ENCODE results near the gene FAM111A. TPM values are rescaled to one million over a fixed set of nuclear protein-coding genes. Genes with fewer than 3 reads are reported as not detected.
A peak's percentile ranks its signal among the peaks of the same experiment; 100 is the strongest.

FAM111A gene
- total RNA-seq, 2 donors from 2014 or later: 7.8 to 14.6 TPM

DNA sequence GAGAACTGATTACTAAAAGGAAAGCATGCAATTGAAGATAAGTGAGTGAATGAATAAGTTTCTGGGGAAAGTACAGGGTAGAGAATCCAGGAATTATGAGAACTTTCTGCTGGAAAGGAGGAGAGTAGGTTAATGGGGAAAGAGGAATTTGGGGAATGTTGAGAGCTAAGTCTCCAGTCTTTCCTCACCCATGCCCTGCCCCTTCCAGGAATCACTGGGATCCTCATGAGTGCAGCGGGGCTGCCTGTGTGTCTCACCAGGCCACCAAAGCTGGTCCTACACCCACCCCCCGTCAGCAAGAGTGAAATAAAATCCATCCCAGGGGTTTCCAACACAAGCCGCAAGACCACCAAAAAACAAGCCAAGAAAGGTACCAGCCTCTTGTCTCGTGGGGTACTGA, 46.3 kb downstream of the FAM111A start:
- intact Hi-C loops (cut with DNase I): no loop called here
- ATAC-seq (no peak), DNase-seq (no peak)

DNA sequence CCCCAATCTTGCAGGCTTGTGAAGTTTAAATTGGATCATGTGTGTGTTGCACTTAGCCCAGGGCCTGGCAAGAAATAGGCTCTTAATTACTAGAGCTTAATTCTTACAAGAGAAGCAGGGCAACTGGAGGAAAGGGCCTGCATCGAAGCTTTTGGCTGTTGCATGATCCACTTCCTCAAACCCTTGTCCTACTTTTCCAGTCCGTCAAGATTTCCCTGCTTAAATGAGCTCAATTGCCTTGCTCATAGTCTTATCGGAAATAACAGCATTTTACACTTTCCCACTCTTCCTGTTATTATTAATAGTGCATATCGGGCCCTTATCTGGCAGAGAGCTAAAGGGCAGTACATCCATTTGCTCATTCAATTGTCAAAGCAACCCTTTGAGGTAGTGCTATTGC, 47.3 kb downstream of the FAM111A start:
- DNase-seq: no peak
- intact Hi-C loops (cut with DNase I): loop anchor here in 1 of 2 donors (10.0 kb wide), 1 partner anchor 245 kb away; the partner anchor contains the start of gene OR5A1
- peak in 1 of 2 donors; percentile 32 for ATAC-seq

DNA sequence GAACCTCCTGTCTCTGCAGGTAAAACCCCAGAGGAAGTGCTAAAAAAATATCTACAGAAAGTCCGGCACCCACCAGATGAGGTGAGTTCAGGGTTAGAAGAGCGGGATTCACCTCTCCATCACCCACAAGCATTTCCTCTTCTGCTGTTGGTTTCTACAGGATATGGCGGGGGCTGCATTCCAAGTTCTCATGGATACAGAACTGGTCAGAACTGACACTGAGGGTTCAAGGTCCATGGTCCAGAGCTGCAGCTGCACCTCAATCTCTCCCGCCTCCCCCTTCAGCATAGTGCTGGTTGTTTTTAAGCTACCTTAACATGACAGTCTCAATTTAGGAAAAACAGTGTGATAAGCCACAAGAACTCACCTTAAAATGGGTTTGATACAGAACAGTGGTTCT, 48.4 kb downstream of the FAM111A start:
- DNase-seq (no peak), ATAC-seq (no peak)
- intact Hi-C loops (cut with DNase I): loop anchor here in 1 of 2 donors (10.0 kb wide), 1 partner anchor 244 kb away; the partner anchor contains the start of gene OR5A1

DNA sequence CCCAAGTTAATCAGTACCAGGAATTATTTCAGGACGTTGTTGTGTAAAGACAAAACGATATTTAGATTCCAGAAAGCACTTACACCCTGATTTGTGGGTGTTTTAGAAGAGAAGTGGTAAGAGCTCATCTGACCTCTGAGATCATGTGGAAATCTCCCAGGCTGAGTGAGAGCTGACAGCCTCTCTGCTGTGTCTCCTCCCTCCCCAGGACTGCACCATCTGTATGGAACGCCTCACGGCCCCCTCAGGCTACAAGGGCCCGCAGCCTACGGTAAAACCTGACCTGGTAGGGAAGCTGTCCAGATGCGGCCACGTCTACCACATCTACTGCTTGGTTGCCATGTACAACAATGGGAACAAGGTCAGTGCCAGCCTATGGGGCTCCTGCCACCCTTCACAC, 49.2 kb downstream of the FAM111A start:
- DNase-seq (no peak), ATAC-seq (no peak)
- intact Hi-C loops (cut with DNase I): loop anchor here in 1 of 2 donors (10.0 kb wide), 1 partner anchor 243 kb away; the partner anchor contains the start of gene OR5A1

DNA sequence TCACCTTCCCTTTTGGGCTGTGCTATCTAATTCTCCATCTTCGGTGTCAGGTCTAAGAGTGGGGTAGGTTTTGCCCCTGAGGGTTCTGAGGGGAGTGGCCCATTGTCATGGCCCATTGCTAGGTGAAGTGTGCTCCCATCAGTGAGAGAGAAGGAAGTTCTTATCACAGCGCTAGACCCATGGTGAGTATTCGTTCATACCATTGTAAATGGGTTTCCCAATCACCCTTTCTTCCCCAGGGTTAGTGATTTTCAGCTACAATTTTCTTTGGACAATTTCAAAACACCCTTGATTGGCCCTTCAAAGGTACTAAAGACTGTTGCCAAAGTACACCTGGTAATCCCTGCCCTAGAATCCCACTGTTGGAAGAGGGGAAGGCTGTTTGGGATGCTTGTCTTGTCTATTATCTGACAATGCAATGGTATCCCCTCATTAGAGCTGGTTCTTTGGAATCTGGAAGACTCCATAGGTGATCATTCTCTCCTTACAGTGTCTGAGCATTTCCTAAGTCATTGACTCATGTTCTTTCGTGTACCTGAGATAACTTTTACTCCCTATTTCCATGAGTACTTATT, 49.9 kb downstream of the FAM111A start:
- ATAC-seq: no peak
- intact Hi-C loops (cut with DNase I): loop anchor here in 1 of 2 donors (10.0 kb wide), 1 partner anchor 242 kb away; the partner anchor contains the start of gene OR5A1
- no peak for DNase-seq

DNA sequence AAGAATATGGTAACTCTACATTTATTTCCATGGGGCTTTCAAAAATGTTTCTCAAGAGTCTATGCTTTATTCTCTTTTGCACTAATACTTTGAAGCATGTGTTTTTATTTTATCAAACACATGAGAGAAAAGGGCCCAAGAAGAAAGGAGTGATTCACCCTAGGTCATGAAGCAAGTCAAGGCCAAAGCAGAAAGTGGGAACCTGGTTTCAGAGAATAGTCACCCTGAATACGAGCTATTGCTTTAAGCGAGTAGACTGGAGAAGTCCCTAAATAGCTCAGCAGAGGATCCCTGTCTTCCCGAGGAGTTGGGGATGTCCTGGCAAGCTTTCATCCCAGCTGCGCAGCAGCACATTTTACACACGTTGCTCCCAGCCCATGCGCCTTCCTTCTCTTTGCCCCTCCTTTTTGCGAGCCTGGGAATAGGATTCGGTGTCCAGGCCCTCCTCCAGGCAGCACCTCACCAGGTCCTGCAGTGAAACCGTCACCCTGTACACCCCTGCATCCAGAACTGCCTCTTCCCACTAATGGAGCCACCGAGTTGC, 51.0 kb downstream of the FAM111A start:
- ATAC-seq: no peak
- intact Hi-C loops (cut with DNase I): loop anchor here in 1 of 2 donors (10.0 kb wide), 1 partner anchor 241 kb away; the partner anchor contains the start of gene OR5A1
- no peak for DNase-seq

DNA sequence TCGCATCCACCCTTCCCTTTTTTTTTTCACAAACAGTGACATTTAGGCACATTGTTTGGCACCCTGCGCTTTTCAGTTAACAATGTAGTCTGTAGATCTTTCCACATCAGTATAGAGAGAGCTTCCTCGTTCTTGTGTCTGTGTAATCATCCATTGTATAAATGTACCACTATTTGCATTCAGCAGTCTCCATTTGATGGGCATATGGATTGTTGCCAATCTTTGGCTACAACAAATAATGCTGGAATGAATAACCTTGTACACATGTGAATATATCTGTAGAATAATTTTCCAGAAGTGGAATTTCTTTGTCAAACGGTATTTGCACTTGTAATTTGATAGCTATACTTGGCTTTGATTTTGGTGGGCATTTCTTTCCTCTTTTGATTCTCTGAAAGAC, 52.9 kb downstream of the FAM111A start:
- no peak for ATAC-seq
- intact Hi-C loops (cut with DNase I): loop anchor here in 1 of 2 donors (10.0 kb wide), 1 partner anchor 239 kb away; the partner anchor contains the start of gene OR5A1
- no peak for DNase-seq

DNA sequence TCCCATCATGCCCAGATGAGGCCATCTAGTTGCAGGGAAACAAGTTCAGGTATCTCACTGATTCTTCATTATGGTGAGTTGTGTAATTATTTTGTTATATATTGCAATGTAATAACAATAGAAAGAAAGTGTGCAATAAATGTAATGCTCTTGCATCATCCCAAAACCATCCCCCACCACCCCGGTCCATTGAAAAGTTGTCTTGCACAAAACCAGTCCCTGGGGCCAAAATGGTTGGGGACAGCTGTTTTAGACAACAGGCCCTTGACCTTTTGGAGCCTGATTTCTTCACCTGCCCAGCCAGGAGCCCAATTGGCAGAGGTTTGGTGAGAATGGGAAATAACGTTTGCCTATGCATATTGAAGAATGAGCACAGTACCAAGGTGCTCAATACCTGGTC, 54.1 kb downstream of the FAM111A start:
- no peak for ATAC-seq
- intact Hi-C loops (cut with DNase I): loop anchor here in 1 of 2 donors (10.0 kb wide), 1 partner anchor 238 kb away; the partner anchor contains the start of gene OR5A1
- no peak for DNase-seq

DNA sequence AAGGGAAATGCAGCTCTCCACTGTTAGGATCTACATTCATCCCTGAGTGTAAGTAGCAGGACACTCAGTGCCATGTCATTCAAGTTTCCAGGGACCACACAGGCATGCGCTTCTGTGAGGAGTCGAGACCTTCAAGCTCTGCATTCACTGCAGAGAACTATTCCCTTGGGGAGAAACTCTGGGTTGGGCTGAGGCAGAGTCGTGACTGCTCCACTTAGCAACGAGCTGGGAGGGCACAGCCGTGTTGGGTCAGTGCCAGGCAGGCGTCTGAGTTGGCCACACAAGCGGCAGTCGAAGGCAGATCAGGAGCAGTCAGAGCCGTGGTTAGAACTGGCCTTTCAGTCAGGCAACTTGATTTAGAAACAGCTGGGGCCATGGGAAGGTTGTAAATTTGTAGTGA, 55.3 kb downstream of the FAM111A start:
- intact Hi-C loops (cut with DNase I): loop anchor here in 1 of 2 donors (10.0 kb wide), 1 partner anchor 237 kb away; the partner anchor contains the start of gene OR5A1
- ATAC-seq: peak; percentile 84 to 95
- DNase-seq: peak; percentile 80

DNA sequence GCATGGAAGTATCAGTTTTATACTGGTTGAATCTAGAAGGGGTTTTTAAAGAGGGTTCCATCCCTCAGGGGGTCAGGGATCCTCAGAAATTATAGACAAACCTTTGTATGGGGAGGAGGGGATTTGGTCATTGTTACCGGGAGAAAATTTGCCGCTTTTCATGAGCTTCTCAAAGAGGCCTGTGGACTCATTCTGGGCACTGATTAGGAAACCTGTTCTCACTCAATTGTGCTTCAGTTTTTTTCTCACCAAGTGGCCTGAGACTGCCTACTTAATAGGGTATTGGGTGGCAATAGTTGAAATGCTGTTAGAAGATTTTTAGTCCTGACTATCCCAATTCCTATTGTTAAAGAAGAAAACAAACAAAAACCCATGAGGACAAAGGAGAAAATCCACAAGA, 56.1 kb downstream of the FAM111A start:
- DNase-seq (no peak), ATAC-seq (no peak)
- intact Hi-C loops (cut with DNase I): loop anchor here in 1 of 2 donors (10.0 kb wide), 1 partner anchor 236 kb away; the partner anchor contains the start of gene OR5A1

DNA sequence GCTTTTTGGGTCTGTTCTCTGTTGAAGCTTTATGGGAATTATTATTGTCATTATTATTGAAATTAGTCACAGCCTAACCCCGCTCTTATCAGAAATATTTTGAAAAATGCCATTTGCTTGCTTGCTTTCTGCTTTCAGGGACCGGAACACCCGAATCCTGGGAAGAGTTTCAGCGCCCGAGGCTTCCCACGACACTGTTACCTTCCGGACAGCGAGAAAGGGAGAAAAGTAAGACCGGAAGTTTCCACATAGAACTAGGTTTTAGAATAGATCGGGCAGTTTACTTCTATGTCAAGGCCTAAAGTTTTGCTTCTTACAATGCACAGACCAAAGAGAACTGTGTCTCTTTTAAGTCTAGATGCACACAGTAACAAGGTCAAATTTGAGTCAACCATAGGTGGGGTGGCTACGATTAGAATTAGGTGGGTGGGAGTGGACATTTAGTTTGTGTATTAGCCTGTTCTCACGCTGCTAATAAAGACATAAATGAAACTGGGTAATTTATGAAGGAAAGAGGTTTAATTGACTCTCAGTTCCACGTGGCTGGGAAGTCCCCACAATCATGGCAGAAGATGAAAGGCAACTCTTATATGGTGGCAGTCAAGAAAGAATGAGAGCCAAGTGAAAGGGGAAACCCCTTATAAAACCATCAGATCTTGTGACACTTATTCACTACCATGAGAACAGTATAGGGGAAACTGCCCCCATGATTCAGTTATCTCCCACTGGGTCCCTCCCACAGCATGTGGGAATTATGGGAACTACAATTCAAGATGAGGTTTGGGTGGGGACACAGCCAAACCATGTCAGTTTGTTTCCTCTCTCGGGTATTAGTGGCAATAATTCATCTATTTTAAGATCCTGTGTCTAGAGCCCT, 57.1 kb downstream of the FAM111A start:
- DNase-seq: no peak
- ATAC-seq: no peak
- intact Hi-C loops (cut with DNase I): loop anchor here in 1 of 2 donors (10.0 kb wide), 1 partner anchor 235 kb away; the partner anchor contains the start of gene OR5A1

DNA sequence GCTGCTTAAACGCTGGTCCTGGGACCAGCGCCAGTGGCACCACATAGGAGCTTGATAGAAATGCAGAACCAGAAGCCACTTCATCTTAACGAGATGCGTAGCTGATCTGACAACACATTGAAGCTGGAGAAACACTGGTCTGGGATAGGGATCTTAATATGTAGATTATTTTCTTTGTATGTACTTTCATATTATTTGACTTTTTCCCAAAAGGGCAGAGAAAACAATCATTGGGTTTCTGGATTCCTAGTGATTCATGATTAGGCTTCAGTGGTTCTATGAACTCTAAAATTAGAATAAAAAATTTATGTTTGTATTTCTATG, 57.7 kb downstream of the FAM111A start:
- ATAC-seq: no peak
- DNase-seq: no peak
- intact Hi-C loops (cut with DNase I): no loop called here

DNA sequence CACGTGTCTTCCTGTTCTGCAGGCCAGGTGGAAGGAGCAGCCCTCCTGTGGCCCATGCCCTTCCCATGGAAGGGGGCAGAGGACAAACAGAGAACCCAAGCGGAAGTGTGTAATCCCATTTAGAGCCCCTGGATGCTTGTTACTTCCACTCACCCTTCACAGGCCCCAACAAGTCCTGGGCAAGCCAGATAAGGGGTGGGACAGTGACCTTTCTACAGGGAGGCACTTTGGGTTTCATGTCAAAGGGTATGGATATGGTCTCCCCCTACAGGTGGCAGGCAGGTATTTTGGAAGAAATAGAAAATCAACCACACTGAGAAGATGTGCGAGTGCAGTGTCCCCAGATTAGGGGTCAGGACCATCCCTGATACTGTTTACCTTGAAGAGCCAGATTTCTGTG, 58.7 kb downstream of the FAM111A start:
- DNase-seq (no peak), ATAC-seq (no peak)
- intact Hi-C loops (cut with DNase I): no loop called here

Other genes with a start within 250 kb of the FAM111A start
- not detected for gene GLYATL1, start 203.4 kb upstream of the FAM111A start, total RNA-seq
- not detected for gene GLYATL1B, start 56.5 kb upstream of the FAM111A start, total RNA-seq
- 1 to 10 TPM in 1 of 2 donors, under 1 TPM in 1; 0.92 to 2.9 TPM for gene FAM111B, start 35.6 kb upstream of the FAM111A start, total RNA-seq
- 1 to 10 TPM; 3.6 to 5.0 TPM for gene DTX4, start 29.3 kb downstream of the FAM111A start, total RNA-seq
- gene MPEG1, start 70.1 kb downstream of the FAM111A start, total RNA-seq: 10 to 100 TPM; 16.4 to 38.1 TPM
- gene OR5AN1, start 216.0 kb downstream of the FAM111A start, total RNA-seq: not detected

Measured in left cardiac atrium (tissue), 4 donors.